ENCODE results near the gene BSG. TPM values are rescaled to one million over a fixed set of nuclear protein-coding genes. Genes with fewer than 3 reads are reported as not detected.

The BSG gene
- total RNA-seq, 4 donors from 2014 or later = 305 to 380 (median 364) TPM

- no peak for DNase-seq
- no peak overlapping the region for H3K4me3 ChIP-seq
- peaks cover 0 to 45% of the 10 kb centered on the region in 2 donors for H3K36me3 ChIP-seq
- H3K27me3 ChIP-seq = no peaks in the 10 kb centered on the region
- in situ Hi-C loops (cut with MboI; ENCODE audit: low sequenced_read_pairs in 4 of 4) = no loop called here
- H3K9me3 ChIP-seq = no peaks in the 10 kb centered on the region
- no peak overlapping the region for H3K27ac ChIP-seq
- no peak for ATAC-seq
- no peaks in the 10 kb centered on the region for H3K4me1 ChIP-seq
- TF ChIP-seq CTCF (IDR thresholded peaks at IDR 0.05 in 4 of 5, conservative IDR thresholded peaks at IDR 0.05 in 1 of 5) = no peak
- no peak for TF ChIP-seq POLR2A (IDR thresholded peaks at IDR 0.05)
- intact Hi-C loops (cut with DNase I; ENCODE audit: low total_unique reads) = no loop called here
Measured at GRCh38 chr19:540867-541637, 31.3 kb upstream of the BSG start.

- Histone ChIP-seq H3K4me3 (no peak overlapping the region), H3K27ac (no peak overlapping the region), H3K27me3 (no peaks in the 10 kb centered on the region), H3K9me3 (no peaks in the 10 kb centered on the region), H3K4me1 (no peaks in the 10 kb centered on the region), H3K36me3 (peaks cover 0 to 38% of the 10 kb centered on the region in 2 donors)
- no peak for ATAC-seq
- TF ChIP-seq POLR2A (IDR thresholded peaks at IDR 0.05) = no peak
- no peak for TF ChIP-seq CTCF (IDR thresholded peaks at IDR 0.05 in 4 of 5, conservative IDR thresholded peaks at IDR 0.05 in 1 of 5)
- DNase-seq = no peak
- in situ Hi-C loops (cut with MboI; ENCODE audit: low sequenced_read_pairs in 4 of 4) = no loop called here
- intact Hi-C loops (cut with DNase I; ENCODE audit: low total_unique reads) = no loop called here
Measured at GRCh38 chr19:541699-542098, 30.7 kb upstream of the BSG start.

- in situ Hi-C loops (cut with MboI; ENCODE audit: low sequenced_read_pairs in 4 of 4) (no loop called here), intact Hi-C loops (cut with DNase I; ENCODE audit: low total_unique reads) (no loop called here)
- peaks cover 0 to 33% of the 10 kb centered on the region in 2 donors for H3K36me3 ChIP-seq
Measured at GRCh38 chr19:542173-542866, 30.1 kb upstream of the BSG start.

GRCh38 chr19:543910-544608 lies 28.3 kb upstream of the BSG start, which contains the start of gene GZMM:
Gene GZMM, plus strand, starts transcription at chr19:544053. Its CDS starts 19 bp downstream, at chr19:544072.
- Histone ChIP-seq H3K27me3 (peaks cover 0 to 5% (median 0%) of the 10 kb centered on the region in 3 donors), H3K27ac (no peak within 1 kb of the TSS), H3K36me3 (peaks cover 0 to 26% of the 10 kb centered on the region in 2 donors), H3K4me1 (no peaks in the 10 kb centered on the region), H3K9me3 (no peaks in the 10 kb centered on the region), H3K4me3 (no peak within 1 kb of the TSS)
- in situ Hi-C loops (cut with MboI; ENCODE audit: low sequenced_read_pairs in 4 of 4) = no loop called here
- no peak for TF ChIP-seq POLR2A (IDR thresholded peaks at IDR 0.05)
- TF ChIP-seq CTCF (IDR thresholded peaks at IDR 0.05 in 4 of 5, conservative IDR thresholded peaks at IDR 0.05 in 1 of 5) = no peak
- ATAC-seq (no peak), DNase-seq (no peak)
- intact Hi-C loops (cut with DNase I; ENCODE audit: low total_unique reads) = no loop called here

More at GRCh38 chr19:542173-542866, 30.1 kb upstream of the BSG start:
- ATAC-seq (no peak), DNase-seq (no peak)
- Histone ChIP-seq H3K27ac (no peak overlapping the region), H3K4me3 (no peak overlapping the region), H3K9me3 (no peaks in the 10 kb centered on the region), H3K27me3 (no peaks in the 10 kb centered on the region), H3K4me1 (no peaks in the 10 kb centered on the region)
- TF ChIP-seq CTCF (IDR thresholded peaks at IDR 0.05 in 4 of 5, conservative IDR thresholded peaks at IDR 0.05 in 1 of 5) (no peak), POLR2A (IDR thresholded peaks at IDR 0.05) (no peak)
